ENCODE measurements around the gene CADPS2. TPM values are rescaled to one million over a fixed set of nuclear protein-coding genes. Genes with fewer than 3 reads are reported as not detected.

Gene CADPS2
- total RNA-seq, 3 donors from 2014 or later (not counting 1 experiment from before 2014, with no cell fraction given), result not detected

DNA sequence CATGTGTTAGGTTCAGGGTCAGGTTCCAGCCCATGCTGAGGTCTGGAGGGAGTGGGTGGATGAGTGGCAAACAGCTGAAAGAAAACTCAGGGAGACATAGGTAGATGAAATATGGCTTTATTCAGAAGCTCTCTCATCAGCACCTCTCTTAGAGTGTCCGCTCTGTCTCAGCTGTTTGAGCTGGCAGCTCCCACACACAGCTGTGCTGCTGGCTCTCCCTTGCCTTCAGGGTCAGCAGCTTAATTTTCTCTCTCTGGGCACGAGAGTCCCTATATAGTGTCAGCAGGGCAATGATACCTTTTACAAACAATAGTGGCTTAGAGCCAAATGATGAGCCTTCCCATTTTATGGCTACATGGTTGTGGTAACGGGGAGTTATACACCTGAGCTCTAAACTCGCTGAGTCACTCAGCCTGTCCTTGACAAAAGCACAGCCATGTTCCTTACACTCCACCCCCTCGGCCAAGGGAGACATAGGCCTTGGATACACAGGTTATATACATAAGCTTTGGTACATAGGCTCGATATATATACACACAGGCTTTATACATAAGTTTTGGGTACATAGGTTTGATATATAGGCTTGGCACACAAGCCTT is 197.8 kb downstream of the CADPS2 start:
- H3K4me3 ChIP-seq (ENCODE audit: low read length), result no peak overlapping the region
- H3K27ac ChIP-seq (ENCODE audit: low read length), result no peak overlapping the region
- WGBS (ENCODE audit: insufficient coverage), result 73% methylated on average over 4 of the region's 6 CpGs
- no peaks in the 10 kb centered on the region for H3K27me3 ChIP-seq (ENCODE audit: control insufficient read depth, insufficient read depth, low read length)
- ATAC-seq, result no peak
- H3K36me3 ChIP-seq (ENCODE audit: control insufficient read depth, insufficient read depth, low read length), result no peaks in the 10 kb centered on the region
- no peak for DNase-seq
- TF ChIP-seq, protein P1, sequence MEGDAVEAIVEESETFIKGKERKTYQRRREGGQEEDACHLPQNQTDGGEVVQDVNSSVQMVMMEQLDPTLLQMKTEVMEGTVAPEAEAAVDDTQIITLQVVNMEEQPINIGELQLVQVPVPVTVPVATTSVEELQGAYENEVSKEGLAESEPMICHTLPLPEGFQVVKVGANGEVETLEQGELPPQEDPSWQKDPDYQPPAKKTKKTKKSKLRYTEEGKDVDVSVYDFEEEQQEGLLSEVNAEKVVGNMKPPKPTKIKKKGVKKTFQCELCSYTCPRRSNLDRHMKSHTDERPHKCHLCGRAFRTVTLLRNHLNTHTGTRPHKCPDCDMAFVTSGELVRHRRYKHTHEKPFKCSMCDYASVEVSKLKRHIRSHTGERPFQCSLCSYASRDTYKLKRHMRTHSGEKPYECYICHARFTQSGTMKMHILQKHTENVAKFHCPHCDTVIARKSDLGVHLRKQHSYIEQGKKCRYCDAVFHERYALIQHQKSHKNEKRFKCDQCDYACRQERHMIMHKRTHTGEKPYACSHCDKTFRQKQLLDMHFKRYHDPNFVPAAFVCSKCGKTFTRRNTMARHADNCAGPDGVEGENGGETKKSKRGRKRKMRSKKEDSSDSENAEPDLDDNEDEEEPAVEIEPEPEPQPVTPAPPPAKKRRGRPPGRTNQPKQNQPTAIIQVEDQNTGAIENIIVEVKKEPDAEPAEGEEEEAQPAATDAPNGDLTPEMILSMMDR (IDR thresholded peaks at IDR 0.05), result no peak
- Mint-ChIP-seq H3K4me3 (no peak overlapping the region), H3K4me1 (no peaks in the 10 kb centered on the region), H3K27ac (no peak overlapping the region), H3K36me3 (peaks cover 6% of the 10 kb centered on the region), H3K27me3 (ENCODE audit: low read depth in 2 of 2) (no peaks in the 10 kb centered on the region), H3K9me3 (peaks cover 8 to 12% of the 10 kb centered on the region in 2 donors)
- peaks cover 6% of the 10 kb centered on the region for H3K9me3 ChIP-seq (ENCODE audit: control insufficient read depth, insufficient read depth, low read length)
- H3K4me1 ChIP-seq (ENCODE audit: control insufficient read depth, insufficient read depth, low read length), result no peaks in the 10 kb centered on the region
- intact Hi-C loops (cut with micrococcal nuclease), result no loop called here

DNA sequence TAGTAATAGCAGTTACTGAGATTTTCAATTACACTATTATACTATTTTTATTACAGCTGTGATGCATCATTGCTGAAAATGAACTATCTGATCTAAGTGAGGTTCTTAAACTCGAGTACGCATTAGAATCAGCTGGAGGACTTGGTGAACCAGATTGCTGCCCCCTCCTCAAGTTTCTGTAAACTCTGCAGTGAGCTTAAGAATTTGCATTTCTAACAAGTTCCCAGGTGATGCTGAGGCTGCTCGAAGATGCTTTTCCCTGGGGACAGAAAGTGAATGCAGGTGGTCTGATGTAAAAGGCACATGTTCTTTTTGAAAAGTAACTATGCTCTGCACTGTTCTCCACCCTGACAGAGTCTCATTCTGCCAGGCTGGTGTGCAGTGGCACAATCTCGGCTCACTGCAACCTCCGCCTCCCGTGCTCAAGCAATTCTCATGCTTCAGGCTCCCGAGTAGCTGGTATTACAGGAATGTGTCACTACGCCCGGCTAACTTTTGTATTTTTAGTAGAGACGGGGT is 199.8 kb downstream of the CADPS2 start:
- Mint-ChIP-seq H3K27ac (no peak overlapping the region), H3K36me3 (no peaks in the 10 kb centered on the region), H3K4me3 (no peak overlapping the region), H3K9me3 (peaks cover 3 to 6% of the 10 kb centered on the region in 2 donors), H3K27me3 (ENCODE audit: low read depth in 2 of 2) (no peaks in the 10 kb centered on the region), H3K4me1 (no peaks in the 10 kb centered on the region)
- 66% methylated on average over 10 of the region's 10 CpGs for WGBS (ENCODE audit: insufficient coverage)
- Histone ChIP-seq H3K9me3 (ENCODE audit: control insufficient read depth, insufficient read depth, low read length) (peaks cover 2% of the 10 kb centered on the region), H3K4me3 (ENCODE audit: low read length) (no peak overlapping the region), H3K27me3 (ENCODE audit: control insufficient read depth, insufficient read depth, low read length) (no peaks in the 10 kb centered on the region), H3K27ac (ENCODE audit: low read length) (no peak overlapping the region), H3K36me3 (ENCODE audit: control insufficient read depth, insufficient read depth, low read length) (no peaks in the 10 kb centered on the region), H3K4me1 (ENCODE audit: control insufficient read depth, insufficient read depth, low read length) (no peaks in the 10 kb centered on the region)
- TF ChIP-seq, protein P1 (IDR thresholded peaks at IDR 0.05), result no peak
- ATAC-seq, result no peak
- DNase-seq, result no peak
- intact Hi-C loops (cut with micrococcal nuclease), result no loop called here

DNA sequence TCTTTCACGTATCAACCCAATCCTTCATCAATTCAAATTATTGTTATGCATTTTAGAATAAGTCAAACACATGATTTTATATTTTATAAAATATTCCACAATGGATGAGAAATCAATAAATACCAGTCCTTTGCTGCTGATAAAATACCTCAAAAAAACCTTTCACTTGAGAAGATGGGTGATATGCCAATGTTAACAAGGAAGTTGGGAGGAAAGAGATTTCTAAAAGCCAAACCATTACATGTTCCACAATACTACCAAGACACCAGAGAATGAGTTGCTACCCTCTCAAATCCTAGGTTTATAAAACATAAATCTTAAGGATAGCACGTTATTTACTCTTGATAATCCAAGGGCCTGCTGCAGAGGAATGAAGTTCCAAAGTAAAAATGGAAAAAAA is 201.8 kb downstream of the CADPS2 start:
- Histone ChIP-seq H3K4me1 (ENCODE audit: control insufficient read depth, insufficient read depth, low read length) (no peaks in the 10 kb centered on the region), H3K9me3 (ENCODE audit: control insufficient read depth, insufficient read depth, low read length) (no peaks in the 10 kb centered on the region), H3K27ac (ENCODE audit: low read length) (no peak overlapping the region), H3K36me3 (ENCODE audit: control insufficient read depth, insufficient read depth, low read length) (no peaks in the 10 kb centered on the region), H3K27me3 (ENCODE audit: control insufficient read depth, insufficient read depth, low read length) (no peaks in the 10 kb centered on the region), H3K4me3 (ENCODE audit: low read length) (no peak overlapping the region)
- TF ChIP-seq, protein P1 (IDR thresholded peaks at IDR 0.05), result no peak
- Mint-ChIP-seq H3K9me3 (peaks cover 3 to 8% of the 10 kb centered on the region in 2 donors), H3K4me1 (no peaks in the 10 kb centered on the region), H3K27ac (no peak overlapping the region), H3K27me3 (ENCODE audit: low read depth in 2 of 2) (no peaks in the 10 kb centered on the region), H3K4me3 (no peak overlapping the region), H3K36me3 (no peaks in the 10 kb centered on the region)
- no peak for ATAC-seq
- intact Hi-C loops (cut with micrococcal nuclease), result no loop called here
- DNase-seq, result no peak
- no CpG with 5 or more reads among the region's 2 CpGs for WGBS (ENCODE audit: insufficient coverage)
